Measurements from ENCODE around the gene MYPOP.

The MYPOP gene

GRCh38 chr19:45901912-45902650 lies at the start of gene MYPOP:
Gene MYPOP (minus strand): TSS chr19:45902613. CDS start chr19:45901773, 840 bp downstream.
- H3K36me3 ChIP-seq (ENCODE audit: control insufficient read depth, insufficient read depth, low read length), result peaks cover 12% of the 10 kb centered on the region; the same call in 1 of the 2 replicates
- no peaks in the 10 kb centered on the region for H3K9me3 ChIP-seq (ENCODE audit: control insufficient read depth, insufficient read depth, low read depth, low read length)
- peak within 1 kb of the TSS; percentile 93 for H3K4me3 ChIP-seq (ENCODE audit: low read depth, low read length)
- H3K27ac ChIP-seq (ENCODE audit: low read depth, low read length), result no peak within 1 kb of the TSS
- peak within 1 kb of the TSS; percentile 72 for H3K9ac ChIP-seq (ENCODE audit: low read length)
- no peaks in the 10 kb centered on the region for H3K4me1 ChIP-seq (ENCODE audit: control insufficient read depth, insufficient read depth, low read length)
- H3K27me3 ChIP-seq (ENCODE audit: control insufficient read depth, insufficient read depth, low read length), result peaks cover 18% of the 10 kb centered on the region

GRCh38 chr19:45947926-45948325 lies 45.5 kb upstream of the MYPOP start:
- no peaks in the 10 kb centered on the region for H3K36me3 ChIP-seq (ENCODE audit: control insufficient read depth, insufficient read depth, low read length)
- no peak overlapping the region for H3K27ac ChIP-seq (ENCODE audit: low read depth, low read length)
- no peak overlapping the region for H3K9ac ChIP-seq (ENCODE audit: low read length)
- peaks cover 5% of the 10 kb centered on the region; the same call in 1 of the 2 replicates for H3K27me3 ChIP-seq (ENCODE audit: control insufficient read depth, insufficient read depth, low read length)
- no peaks in the 10 kb centered on the region for H3K4me1 ChIP-seq (ENCODE audit: control insufficient read depth, insufficient read depth, low read length)
- H3K4me3 ChIP-seq (ENCODE audit: low read depth, low read length), result no peak overlapping the region
- no peaks in the 10 kb centered on the region for H3K9me3 ChIP-seq (ENCODE audit: control insufficient read depth, insufficient read depth, low read depth, low read length)

GRCh38 chr19:45940515-45940805 lies 38.0 kb upstream of the MYPOP start:
- Histone ChIP-seq H3K4me3 (ENCODE audit: low read depth, low read length) (no peak overlapping the region), H3K27me3 (ENCODE audit: control insufficient read depth, insufficient read depth, low read length) (peaks cover 19% of the 10 kb centered on the region; the same call in 1 of the 2 replicates), H3K4me1 (ENCODE audit: control insufficient read depth, insufficient read depth, low read length) (no peaks in the 10 kb centered on the region), H3K36me3 (ENCODE audit: control insufficient read depth, insufficient read depth, low read length) (no peaks in the 10 kb centered on the region; the same call in 1 of the 2 replicates), H3K9me3 (ENCODE audit: control insufficient read depth, insufficient read depth, low read depth, low read length) (no peaks in the 10 kb centered on the region), H3K27ac (ENCODE audit: low read depth, low read length) (no peak overlapping the region), H3K9ac (ENCODE audit: low read length) (no peak overlapping the region)

- Histone ChIP-seq H3K9ac (ENCODE audit: low read length) (no peak overlapping the region), H3K4me3 (ENCODE audit: low read depth, low read length) (no peak overlapping the region), H3K27me3 (ENCODE audit: control insufficient read depth, insufficient read depth, low read length) (peaks cover 24% of the 10 kb centered on the region; the same call in 1 of the 2 replicates), H3K9me3 (ENCODE audit: control insufficient read depth, insufficient read depth, low read depth, low read length) (no peaks in the 10 kb centered on the region), H3K36me3 (ENCODE audit: control insufficient read depth, insufficient read depth, low read length) (no peaks in the 10 kb centered on the region; the same call in 1 of the 2 replicates), H3K4me1 (ENCODE audit: control insufficient read depth, insufficient read depth, low read length) (no peaks in the 10 kb centered on the region), H3K27ac (ENCODE audit: low read depth, low read length) (no peak overlapping the region)
Measured at GRCh38 chr19:45939792-45940514, 37.5 kb upstream of the MYPOP start.

- H3K27ac ChIP-seq (ENCODE audit: low read depth, low read length), result no peak overlapping the region
- H3K9me3 ChIP-seq (ENCODE audit: control insufficient read depth, insufficient read depth, low read depth, low read length), result no peaks in the 10 kb centered on the region
- H3K27me3 ChIP-seq (ENCODE audit: control insufficient read depth, insufficient read depth, low read length), result peaks cover 32% of the 10 kb centered on the region; the same call in 1 of the 2 replicates
Measured at GRCh38 chr19:45938733-45939319, 36.4 kb upstream of the MYPOP start.

GRCh38 chr19:45935267-45935666 lies 32.9 kb upstream of the MYPOP start:
- no peaks in the 10 kb centered on the region for H3K9me3 ChIP-seq (ENCODE audit: control insufficient read depth, insufficient read depth, low read depth, low read length)
- no peaks in the 10 kb centered on the region for H3K4me1 ChIP-seq (ENCODE audit: control insufficient read depth, insufficient read depth, low read length)
- H3K36me3 ChIP-seq (ENCODE audit: control insufficient read depth, insufficient read depth, low read length), result no peaks in the 10 kb centered on the region; the same call in 1 of the 2 replicates
- H3K27ac ChIP-seq (ENCODE audit: low read depth, low read length), result no peak overlapping the region
- peaks cover 48% of the 10 kb centered on the region; the same call in 1 of the 2 replicates for H3K27me3 ChIP-seq (ENCODE audit: control insufficient read depth, insufficient read depth, low read length)
- H3K4me3 ChIP-seq (ENCODE audit: low read depth, low read length), result no peak overlapping the region
- no peak overlapping the region for H3K9ac ChIP-seq (ENCODE audit: low read length)

More at GRCh38 chr19:45938733-45939319, 36.4 kb upstream of the MYPOP start:
- Histone ChIP-seq H3K4me1 (ENCODE audit: control insufficient read depth, insufficient read depth, low read length) (no peaks in the 10 kb centered on the region), H3K9ac (ENCODE audit: low read length) (no peak overlapping the region), H3K36me3 (ENCODE audit: control insufficient read depth, insufficient read depth, low read length) (no peaks in the 10 kb centered on the region; the same call in 1 of the 2 replicates), H3K4me3 (ENCODE audit: low read depth, low read length) (no peak overlapping the region)

GRCh38 chr19:45934551-45935230 lies 32.3 kb upstream of the MYPOP start:
- H3K9ac ChIP-seq (ENCODE audit: low read length), result no peak overlapping the region
- H3K27me3 ChIP-seq (ENCODE audit: control insufficient read depth, insufficient read depth, low read length), result peaks cover 53% of the 10 kb centered on the region; the same call in 1 of the 2 replicates
- H3K36me3 ChIP-seq (ENCODE audit: control insufficient read depth, insufficient read depth, low read length), result no peaks in the 10 kb centered on the region; the same call in 1 of the 2 replicates
- no peaks in the 10 kb centered on the region for H3K4me1 ChIP-seq (ENCODE audit: control insufficient read depth, insufficient read depth, low read length)
- H3K4me3 ChIP-seq (ENCODE audit: low read depth, low read length), result no peak overlapping the region
- no peaks in the 10 kb centered on the region for H3K9me3 ChIP-seq (ENCODE audit: control insufficient read depth, insufficient read depth, low read depth, low read length)
- no peak overlapping the region for H3K27ac ChIP-seq (ENCODE audit: low read depth, low read length)

GRCh38 chr19:45933759-45934158 lies 31.3 kb upstream of the MYPOP start:
- Histone ChIP-seq H3K4me1 (ENCODE audit: control insufficient read depth, insufficient read depth, low read length) (no peaks in the 10 kb centered on the region), H3K27ac (ENCODE audit: low read depth, low read length) (no peak overlapping the region)

GRCh38 chr19:45931055-45931454 lies 28.6 kb upstream of the MYPOP start:
- no peak overlapping the region for H3K27ac ChIP-seq (ENCODE audit: low read depth, low read length)
- H3K9ac ChIP-seq (ENCODE audit: low read length), result no peak overlapping the region
- peaks cover 59% of the 10 kb centered on the region for H3K27me3 ChIP-seq (ENCODE audit: control insufficient read depth, insufficient read depth, low read length)
- no peaks in the 10 kb centered on the region for H3K36me3 ChIP-seq (ENCODE audit: control insufficient read depth, insufficient read depth, low read length)
- no peaks in the 10 kb centered on the region for H3K9me3 ChIP-seq (ENCODE audit: control insufficient read depth, insufficient read depth, low read depth, low read length)
- H3K4me3 ChIP-seq (ENCODE audit: low read depth, low read length), result no peak overlapping the region
- peaks cover 5% of the 10 kb centered on the region for H3K4me1 ChIP-seq (ENCODE audit: control insufficient read depth, insufficient read depth, low read length)

More at GRCh38 chr19:45933759-45934158, 31.3 kb upstream of the MYPOP start:
- Histone ChIP-seq H3K9ac (ENCODE audit: low read length) (no peak overlapping the region), H3K9me3 (ENCODE audit: control insufficient read depth, insufficient read depth, low read depth, low read length) (no peaks in the 10 kb centered on the region), H3K36me3 (ENCODE audit: control insufficient read depth, insufficient read depth, low read length) (no peaks in the 10 kb centered on the region; the same call in 1 of the 2 replicates), H3K4me3 (ENCODE audit: low read depth, low read length) (no peak overlapping the region), H3K27me3 (ENCODE audit: control insufficient read depth, insufficient read depth, low read length) (peaks cover 62% of the 10 kb centered on the region)

GRCh38 chr19:45929247-45929646 lies 26.8 kb upstream of the MYPOP start:
- peaks cover 45% of the 10 kb centered on the region for H3K27me3 ChIP-seq (ENCODE audit: control insufficient read depth, insufficient read depth, low read length)
- no peak overlapping the region for H3K9ac ChIP-seq (ENCODE audit: low read length)
- no peaks in the 10 kb centered on the region for H3K9me3 ChIP-seq (ENCODE audit: control insufficient read depth, insufficient read depth, low read depth, low read length)
- H3K4me1 ChIP-seq (ENCODE audit: control insufficient read depth, insufficient read depth, low read length), result peaks cover 5% of the 10 kb centered on the region
- no peak overlapping the region for H3K4me3 ChIP-seq (ENCODE audit: low read depth, low read length)
- H3K36me3 ChIP-seq (ENCODE audit: control insufficient read depth, insufficient read depth, low read length), result no peaks in the 10 kb centered on the region
- H3K27ac ChIP-seq (ENCODE audit: low read depth, low read length), result no peak overlapping the region
